Measurements from ENCODE around the gene EDN2. TPM values are rescaled to one million over a fixed set of nuclear protein-coding genes. Genes with fewer than 3 reads are reported as not detected.

Gene EDN2
- total and polyA plus RNA-seq, 2 of the 8 experiments (the other 6 are each of a cell fraction or from before 2014, with no cell fraction given) = 0.32 to 0.39 TPM

GRCh38 chr1:41496080-41497055 is 11.9 kb upstream of the EDN2 start (continued):
- TF ChIP-seq EP300 (IDR thresholded peaks at IDR 0.05; ENCODE audit: borderline replicate concordance in 1 of 2, low read depth in 2 of 2, low read length in 2 of 2) = peak in 1 of 2 experiments; percentile 71; a peak in 1 of 3 replicates
- peak; percentile 100 for TF ChIP-seq JUND (IDR thresholded peaks at IDR 0.05; ENCODE audit: low read length)
- TF ChIP-seq TAF1 (IDR thresholded peaks at IDR 0.05; ENCODE audit: low read depth, low read length) = peak; percentile 61
- TF ChIP-seq ASH2L (IDR thresholded peaks at IDR 0.05; ENCODE audit: low read length) = peak; percentile 27
- TF ChIP-seq MAFK (IDR thresholded peaks at IDR 0.05; ENCODE audit: low read depth, low read length) = no peak
- no peak for TF ChIP-seq KDM5A (IDR thresholded peaks at IDR 0.05; ENCODE audit: low read length)
- peak; percentile 5; the same call in 1 of the 2 replicates for TF ChIP-seq NRF1 (IDR thresholded peaks at IDR 0.05; ENCODE audit: low read depth, low read length)
- TF ChIP-seq USF2 (IDR thresholded peaks at IDR 0.05; ENCODE audit: low read length) = peak; percentile 33
